HG03139 (cell line): ENCODE results near the gene SPDEF.

Source experiments
- ATAC-seq: cut with Tn5 transposase; IDR thresholded peaks from one replicate; pipeline ENCODE4 v1.9.1; 2021; ENCODE audit not compliant: unreplicated experiment

Gene SPDEF

DNA sequence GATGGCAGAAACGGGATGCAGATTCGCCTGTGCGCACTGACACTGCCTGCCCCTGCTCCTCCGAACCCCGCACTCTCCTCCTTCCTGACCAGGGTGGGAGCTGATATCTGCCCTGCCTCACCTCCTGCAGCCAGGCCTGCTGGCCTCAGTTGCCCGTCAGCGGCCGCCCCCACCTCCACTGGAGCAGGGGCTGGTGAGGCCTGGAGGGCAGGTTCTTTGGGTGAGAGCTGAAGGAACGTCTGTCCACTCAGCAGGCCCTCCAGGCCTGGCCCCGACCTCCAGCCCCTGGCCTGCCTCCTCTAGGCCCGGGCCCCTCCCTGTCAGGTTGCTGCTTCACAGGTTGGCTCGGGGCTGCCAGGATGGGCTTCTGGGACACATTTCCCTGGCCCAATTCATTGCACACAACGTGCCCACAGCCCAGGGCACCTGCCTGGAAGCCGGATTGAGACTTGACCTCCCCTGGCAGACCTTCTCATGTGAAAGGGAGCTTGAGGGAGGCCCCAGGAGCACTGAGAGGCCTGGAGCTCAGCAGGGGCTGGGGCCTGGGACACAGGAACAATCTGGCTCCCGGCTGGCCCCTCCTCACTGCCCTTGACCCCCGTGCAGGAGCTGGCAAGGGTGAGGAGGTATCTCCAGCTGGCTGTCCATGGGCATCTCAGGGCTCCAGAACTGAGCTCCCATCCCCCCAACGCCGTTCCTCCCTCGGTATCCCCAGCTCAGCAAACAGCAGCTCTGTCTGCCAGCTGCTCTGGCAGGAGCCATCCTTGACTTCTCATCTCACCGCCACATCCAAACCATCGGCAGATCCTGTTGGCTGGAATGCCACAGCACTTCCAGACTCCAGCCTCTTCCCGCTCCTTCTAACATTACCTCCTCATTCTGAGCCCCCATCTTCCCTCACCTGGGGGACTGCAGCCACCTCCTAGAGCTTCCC lies 39.5 kb downstream of the SPDEF start:
- no peak for ATAC-seq

DNA sequence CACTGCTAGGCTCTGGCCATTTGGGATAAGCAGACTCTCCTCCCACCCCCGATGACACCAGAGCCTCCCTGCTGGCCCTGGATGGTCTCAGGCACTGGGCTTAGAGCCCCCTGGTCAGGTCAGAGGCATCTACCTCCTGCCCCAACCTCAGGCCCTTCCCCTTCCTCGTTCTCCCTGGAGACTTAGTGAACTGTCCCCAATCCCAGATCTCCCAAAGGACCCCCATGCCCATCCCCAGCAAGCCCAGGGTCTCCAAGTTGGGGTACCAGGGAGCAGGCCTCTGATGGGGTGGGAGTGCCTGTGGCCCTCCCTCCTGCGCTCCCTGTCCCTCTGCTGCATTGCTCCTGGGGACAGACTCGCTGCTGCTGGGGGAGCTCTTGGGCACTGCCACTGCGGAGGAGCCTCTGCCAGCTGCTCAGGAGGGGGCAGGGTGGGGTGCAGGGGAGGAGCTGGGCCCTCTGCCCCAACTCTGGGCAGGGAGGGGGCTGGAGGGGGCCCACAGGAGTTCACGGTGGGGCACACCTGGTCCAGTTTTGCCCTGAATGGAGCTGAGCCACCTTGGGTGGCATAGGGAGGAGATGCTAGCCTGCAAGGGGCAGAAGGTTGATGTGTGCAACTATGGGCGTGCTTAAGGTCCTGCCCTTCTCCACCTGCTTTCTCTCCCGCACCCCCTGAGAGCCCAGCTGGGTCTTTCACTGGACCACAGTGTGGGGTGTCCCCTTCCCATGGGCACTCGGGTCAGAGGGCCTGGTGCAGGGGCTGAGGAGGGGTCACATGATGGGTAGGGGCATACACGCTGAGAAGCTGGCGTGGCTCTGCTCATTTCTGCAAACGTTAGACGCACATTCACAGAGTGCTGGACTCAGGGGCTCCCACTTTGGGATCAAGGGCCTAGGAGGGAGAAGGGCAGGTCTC lies 40.4 kb downstream of the SPDEF start:
- no peak for ATAC-seq

DNA sequence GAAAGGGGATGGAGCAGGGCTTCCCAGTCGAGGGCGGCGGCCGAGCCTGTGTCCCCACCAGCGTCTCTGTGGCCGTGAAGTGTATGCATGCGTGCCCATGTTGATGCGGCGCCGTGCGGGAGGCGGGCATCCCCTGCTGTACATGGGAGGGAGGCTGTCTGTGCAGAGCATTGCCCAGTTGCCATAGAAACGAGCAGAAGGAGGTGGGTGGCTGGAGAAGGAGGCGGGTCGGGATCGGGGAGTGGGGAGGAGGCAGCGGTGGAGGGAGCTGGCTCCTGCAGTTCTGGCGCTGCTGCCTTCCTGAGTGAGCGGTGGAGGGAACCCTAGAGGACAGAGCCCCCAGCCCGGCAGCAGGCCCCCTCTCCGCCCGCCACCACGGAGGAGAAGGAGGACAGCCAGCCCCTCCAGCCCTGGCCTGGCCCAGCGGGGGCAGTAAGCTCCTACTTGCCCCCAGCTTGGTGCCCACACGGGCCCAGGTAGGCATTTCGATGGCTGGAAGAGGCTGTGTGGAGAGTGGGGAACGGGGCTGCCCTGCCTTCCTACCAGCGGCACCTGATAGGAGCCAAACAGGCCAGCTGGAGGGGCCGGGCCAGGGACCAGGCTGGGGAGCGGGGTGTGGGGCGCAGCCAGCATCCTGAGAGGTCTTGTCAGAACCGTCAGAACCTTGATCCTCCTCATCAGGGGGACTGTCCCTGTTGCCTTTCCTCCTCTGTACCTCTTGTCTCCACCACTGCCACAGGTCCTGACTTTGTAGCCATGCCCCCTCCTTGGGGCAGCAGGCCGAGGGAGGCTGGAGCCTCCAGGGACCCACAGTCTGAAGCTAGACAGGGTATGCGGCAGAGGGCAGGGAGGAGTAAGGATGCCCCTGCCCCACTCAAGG lies 41.3 kb downstream of the SPDEF start:
- ATAC-seq = no peak

DNA sequence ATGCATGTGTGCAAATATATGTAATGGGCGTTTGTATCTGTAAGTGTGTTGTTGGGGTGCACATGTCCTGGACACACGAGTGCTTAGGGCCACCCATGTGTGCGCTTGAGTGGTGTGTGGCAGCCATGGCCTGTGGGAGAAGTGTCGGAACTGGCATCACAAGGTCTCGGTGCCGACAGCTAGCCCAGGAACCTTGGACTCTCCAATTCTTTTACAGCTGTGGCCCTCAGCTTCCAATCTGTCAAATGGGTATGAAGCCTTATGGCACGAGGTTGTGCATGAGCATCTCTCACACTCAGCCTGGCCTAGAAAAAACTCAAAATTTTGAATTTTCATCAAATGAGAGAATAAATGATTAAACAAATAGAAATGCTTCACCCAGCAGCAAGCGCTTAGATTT lies 42.0 kb downstream of the SPDEF start:
- no peak for ATAC-seq

DNA sequence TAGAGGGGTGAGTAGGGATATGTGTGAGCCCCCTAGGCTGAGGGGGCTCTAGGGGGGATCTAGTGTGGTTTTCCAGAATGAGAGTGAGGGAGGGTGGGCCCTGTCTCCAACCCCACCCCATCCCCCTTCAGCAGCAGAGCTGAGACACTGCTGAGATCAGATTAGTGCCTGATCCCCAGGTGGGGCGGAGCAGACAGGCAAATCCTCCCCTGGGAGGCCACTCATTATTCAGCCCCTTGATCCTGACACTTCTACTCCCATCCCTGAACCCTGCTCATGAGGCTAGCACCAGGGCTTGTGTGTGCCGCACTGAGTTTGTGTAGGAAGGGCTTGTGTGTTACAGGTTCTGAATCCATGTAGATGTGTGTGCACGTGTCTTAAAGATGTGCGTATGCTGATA lies 42.5 kb downstream of the SPDEF start:
- ATAC-seq = no peak

DNA sequence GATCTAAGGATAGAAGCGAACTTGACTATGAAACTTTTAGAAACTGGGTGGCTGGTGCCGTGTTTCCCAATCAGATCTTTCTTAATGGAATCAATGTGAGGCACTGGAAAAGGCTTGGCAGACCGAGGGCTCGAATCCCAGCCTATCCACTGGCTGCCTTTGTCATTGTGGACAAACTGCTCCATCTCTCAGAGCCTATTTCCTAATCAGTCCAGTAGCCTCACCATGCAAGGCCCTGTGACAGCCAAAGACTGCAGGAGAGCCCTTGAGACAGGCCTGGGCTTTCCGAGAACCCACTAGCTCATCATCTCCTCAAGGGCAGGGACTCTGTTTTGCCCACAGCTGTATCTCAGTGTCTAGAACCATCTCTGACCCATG lies 43.4 kb downstream of the SPDEF start:
- ATAC-seq = no peak

DNA sequence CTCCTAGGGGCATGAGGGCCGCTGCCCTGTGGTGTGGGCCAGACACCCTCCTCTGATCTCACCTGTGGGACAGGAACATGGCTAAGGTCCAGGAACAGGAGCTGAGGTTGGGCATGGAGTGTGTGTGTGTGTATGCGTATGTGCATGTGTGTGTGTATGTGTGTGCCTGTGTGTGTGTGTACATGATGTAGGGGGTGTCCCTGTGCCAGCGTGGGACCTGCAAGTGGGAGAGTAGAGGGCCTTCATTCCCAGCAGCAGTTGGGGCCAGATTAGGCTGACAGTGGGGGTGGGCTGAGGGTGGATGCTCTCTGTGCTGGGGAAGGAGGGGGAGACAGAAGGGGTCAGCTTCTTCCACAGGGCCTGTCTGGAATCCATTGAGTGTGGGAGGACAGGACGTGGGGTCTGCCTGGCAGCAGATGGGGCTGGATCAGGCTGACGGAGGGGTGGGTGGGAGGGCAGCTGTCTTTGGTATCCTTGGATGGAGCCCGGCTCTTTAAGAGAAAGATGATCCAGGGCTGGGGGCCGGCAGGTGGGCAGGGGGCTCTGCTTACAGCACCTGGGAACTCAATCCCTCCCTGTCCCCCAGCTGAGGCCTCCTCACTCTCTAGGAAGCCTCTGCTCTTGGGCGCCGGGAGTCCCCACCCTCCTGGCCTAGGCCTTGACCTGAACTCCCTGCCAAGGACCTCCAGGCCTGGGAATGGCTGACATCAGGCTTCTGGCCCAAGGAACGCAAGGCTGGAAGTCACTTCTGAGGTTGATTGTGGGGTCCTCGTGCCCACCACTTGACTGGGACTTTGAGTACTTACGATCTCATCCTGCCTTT lies 44.0 kb downstream of the SPDEF start:
- no peak for ATAC-seq

DNA sequence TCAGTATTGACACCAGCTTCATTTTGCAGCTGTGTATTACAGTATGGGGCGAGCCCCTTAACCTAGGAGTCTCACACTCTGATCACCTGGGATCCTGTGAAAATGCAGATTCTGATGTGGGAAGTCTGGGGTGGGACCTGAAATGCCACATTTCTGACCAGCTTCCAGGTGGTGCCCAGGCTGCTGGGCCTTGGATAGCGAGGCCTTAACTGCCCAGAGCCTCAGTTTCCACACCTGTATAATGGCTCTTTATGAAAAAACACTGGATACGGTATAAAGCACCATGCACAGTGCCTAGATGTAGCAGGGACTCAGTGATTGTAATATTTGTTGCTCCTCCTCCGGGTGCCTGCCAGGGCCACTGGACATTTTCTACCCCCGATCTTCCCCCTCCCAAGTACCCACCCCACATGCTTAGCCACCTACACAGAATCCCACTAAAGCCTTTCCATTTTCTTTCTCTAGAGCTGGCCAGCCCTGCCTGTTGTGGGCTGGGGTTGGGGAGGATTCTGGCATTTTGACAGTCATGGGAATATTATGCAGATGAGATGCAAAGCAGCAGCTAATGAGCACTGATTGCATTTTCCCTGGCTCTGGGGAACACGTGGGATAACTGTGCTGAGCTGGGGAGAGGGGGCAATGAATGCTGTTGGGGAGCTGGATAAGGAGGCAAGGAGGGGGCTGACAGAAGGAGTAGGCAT lies 44.8 kb downstream of the SPDEF start:
- ATAC-seq = no peak

DNA sequence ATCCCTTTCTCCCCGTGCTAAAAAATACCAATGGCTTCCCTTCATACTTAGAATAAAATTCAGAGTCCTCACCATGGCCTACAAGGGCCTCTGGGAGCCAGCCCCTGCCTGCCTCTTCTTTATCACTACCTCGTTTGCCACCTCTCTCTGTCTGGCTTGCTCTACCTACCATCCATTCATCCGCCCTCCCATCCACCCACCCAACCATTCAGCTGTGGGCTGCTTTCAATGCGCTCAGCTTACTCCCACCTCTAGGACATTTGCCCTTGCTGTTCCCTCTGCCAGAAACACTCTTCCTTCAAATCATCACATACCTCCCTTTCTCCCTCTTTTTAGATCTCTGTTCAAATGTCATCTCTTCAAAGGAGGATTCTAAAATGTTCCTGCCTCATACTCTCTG lies 45.8 kb downstream of the SPDEF start:
- ATAC-seq = no peak

DNA sequence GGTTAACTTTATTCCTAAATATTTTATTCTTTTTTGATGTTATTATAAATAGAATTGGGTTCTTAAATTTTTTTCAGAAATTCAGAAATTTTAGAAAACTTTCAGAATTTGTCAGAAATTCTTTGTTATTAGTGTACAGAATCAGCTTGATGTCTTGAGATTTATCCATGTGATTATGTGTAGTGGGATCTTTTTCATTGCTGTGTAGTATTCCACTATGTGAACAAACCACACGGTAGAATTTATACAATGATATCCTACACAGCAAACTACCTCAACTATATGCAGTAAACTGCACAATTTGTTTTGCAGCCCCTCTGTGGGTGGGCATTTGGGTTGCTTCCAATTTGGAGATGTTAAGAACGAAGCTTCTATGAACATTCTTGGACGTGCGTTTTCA lies 46.3 kb downstream of the SPDEF start:
- ATAC-seq = no peak

DNA sequence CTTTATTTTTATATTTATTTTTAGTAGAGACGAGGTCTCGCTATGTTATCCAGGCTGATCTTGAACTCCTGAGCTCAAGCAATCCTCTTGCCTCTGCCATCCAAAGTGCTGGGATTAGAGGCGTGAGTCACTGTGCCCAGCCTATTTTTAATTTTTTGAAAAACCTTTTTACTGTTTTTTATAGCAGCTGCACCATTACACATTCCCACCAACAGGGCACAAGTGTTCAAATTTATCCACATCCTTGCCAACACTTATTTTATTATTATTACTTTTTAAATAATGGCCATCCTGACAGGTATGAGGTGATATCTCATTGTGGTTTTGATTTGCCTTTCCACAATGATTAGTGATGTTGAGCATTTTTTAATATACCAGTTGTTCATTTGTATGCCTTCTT lies 47.7 kb downstream of the SPDEF start:
- ATAC-seq = no peak

DNA sequence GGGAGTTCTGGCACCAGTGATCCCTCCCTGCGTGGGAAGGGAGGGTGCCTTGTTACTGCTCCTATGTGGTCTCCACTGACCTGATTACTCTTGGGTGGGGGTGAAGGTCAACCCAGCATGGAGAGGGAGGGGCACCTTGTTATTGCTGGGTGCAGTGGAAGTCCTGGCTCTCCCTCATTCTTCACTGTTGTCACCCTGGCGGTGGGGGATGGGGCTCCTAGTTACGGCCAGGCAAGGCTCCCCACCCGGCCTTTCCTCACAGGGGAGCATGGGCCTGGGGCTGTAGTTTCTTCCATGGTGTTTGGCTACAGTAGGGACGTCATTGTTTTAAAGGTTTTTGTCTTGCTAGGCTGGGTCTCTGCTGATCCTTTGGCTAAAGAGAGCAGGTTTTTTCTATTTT lies 49.4 kb downstream of the SPDEF start:
- ATAC-seq = no peak

DNA sequence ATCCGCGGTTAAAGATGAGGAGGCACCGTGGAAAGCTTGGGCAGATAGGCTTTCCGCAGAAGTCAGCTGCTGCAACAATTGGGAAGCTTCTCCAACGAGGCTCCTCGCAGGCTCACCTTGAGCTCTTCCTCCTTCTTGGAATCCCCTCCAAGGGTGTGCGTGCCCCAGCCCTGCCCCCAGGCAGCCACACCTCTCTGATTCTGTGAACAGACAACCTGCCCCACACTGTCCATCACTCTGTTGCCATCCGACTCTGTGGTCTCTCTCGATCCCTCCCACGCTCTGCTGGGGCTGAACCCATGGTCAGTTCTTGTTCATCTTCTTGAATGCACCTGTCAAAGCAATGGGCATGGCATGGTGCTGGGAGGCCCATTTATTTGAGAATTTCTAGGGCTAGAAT lies 58.7 kb downstream of the SPDEF start:
- ATAC-seq = no peak

DNA sequence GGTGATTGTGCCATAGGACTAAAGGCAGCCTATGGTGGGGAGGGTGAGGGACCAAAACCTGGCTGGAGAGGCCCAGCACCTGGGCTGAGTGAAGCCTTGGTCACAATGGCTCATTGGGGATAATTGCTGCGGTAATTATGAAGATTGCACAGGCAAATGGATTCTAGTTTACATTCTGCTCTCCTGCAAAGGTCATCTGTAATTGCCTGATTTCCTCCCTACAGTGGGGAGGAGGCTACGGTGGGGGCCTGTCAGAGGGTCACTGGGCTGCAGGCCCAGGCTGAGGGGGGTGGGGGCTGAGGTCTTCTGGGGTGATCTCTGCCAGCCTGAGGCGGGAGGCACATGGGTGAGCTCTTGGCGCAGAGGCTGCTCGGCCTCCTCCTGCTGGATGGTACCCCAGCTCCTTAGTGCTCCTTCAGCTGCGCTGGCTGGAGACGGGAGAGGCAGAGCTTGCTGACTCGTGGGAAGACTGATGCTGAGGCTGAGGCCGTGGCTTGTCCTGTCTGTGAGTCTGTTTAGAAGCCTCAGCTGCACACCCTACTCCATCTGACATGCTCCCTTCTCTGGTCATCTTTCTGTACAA lies 59.9 kb downstream of the SPDEF start:
- ATAC-seq = no peak

DNA sequence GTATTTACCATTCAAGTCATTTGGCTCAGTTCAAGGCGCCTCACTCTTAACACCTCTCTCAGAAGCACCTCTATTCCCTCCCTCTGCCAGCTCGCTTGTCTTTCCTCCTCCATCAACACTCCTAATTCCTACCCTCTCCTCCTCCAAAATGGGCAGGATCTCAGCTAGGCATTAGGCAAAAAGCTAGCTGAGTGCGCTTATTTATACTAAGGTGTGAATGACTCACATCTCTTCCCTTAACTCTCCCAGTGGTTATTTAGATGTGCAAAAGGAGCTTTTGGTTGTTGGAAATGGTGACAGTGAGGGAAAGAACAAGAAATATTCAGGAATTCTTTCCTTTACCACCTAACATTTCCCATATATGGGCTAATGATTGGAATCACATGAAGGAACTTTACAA lies 61.2 kb downstream of the SPDEF start:
- ATAC-seq = no peak

DNA sequence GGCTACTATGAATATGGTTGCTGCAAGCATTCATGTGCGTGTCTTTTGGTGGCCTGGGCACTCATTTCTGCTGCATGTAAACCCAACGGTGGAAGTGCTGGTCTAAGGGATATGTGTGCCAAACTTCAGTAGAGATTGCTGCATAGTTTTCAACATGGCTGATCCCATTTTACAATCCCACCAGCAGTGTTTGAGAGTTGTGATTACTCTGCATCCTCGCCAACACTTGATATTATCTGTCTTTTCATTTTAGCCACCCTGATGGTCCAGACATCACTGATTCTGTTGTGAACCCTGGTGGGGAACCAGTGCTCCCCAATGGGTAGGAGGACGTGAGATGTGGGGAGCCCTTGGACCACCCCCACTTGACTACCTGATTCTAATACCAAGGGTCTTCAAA lies 62.8 kb downstream of the SPDEF start:
- ATAC-seq = no peak

DNA sequence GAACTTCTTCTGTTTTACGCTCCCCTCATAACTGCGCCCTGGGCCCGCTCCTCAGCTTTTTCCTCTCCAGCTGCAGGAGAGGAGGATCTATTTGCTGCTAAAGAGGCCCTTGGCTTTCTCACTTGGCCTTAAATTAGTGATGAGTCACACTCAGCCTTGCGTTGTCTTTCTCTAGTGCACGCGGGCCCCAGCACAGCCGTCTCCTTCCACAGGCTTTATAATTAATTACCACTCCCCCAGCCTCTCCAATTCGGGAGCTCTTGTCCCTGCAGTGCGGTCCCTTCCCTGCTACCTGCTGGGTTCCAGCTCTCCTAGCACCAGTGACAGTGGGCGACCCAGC lies 65.1 kb downstream of the SPDEF start:
- ATAC-seq = no peak

DNA sequence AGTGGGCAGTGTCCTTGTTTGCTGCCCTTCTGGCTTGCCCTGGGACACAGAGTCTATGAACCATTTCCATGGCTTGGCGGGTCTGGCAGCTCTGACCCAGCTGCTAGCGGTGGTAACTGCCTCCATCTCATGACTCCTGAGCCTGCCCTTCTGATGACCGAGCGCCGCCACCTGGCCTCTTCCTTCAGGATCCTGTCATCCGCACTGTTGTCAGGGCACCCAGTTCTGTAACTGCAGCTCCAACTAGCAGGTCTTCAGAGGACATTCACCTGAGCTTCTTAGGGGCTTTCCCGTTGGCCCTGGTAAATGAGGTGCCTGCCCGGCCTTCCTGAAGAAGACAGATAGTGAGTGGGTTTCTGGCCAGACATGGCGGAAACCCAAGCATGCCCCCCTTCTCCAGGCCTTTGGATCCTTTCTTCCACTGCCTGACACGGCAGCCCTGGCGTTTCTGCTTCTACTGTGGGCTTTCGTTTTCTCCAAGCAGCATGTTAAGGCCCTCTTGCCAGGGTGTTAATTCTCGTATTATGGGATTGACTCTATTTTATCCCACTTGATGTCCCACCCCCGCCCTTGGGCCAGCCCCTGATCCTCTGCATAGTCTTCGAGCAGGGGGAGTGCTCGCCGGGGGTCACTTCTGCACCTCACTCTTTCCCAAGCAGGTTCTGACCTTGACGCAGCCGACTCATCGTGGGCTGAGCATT lies 65.6 kb downstream of the SPDEF start:
- ATAC-seq = no peak
